NOMO-1 treated with dmso at 0.1 percent for 144 hours (cell line): ENCODE results near the gene LECT2.

Source experiments
- DNase-seq: peaks from one replicate; lab custom pipeline; 2025; ENCODE audit not compliant: unreplicated experiment; lab: John Stamatoyannopoulos, UW

Gene LECT2

DNA sequence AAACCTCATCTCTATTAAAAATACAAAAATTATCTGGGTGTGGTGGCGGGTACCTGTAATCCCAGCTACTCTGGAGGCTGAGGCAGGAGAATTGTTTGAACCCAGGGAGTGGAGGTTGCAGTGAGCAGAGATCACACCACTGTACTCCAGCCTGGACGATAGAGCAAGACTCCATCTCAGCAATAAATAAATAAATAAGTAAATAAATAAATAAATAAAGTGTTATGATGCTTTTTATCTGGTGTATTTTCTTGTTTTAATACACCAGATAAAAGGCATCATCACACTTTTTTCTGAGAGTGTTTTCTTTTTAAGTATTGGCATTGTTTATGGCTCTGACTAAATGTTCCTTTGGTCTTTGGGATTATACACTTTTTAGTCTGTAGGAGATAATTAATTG lies 24.2 kb upstream of the LECT2 start:
- no peak for DNase-seq

DNA sequence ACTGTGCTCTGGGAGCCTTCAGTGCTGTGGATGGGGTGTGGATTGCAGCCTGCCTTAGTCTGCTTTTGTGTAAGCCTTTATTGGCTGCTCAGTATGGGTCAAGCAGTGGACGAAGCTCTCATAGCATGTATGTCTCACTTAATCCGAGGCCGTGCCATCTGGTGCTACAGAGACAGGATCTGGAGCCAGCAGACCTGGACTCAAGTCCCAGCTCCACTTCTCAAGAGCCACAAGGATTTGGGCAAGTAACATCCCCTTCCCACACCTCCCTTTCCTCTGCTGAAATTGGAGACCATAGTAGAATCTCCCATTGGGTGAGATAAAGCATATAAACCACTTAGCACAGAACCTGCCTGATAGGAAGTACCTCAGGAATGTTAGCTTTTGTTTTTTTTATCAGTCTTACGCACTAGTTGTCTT lies 23.4 kb upstream of the LECT2 start:
- DNase-seq = no peak

DNA sequence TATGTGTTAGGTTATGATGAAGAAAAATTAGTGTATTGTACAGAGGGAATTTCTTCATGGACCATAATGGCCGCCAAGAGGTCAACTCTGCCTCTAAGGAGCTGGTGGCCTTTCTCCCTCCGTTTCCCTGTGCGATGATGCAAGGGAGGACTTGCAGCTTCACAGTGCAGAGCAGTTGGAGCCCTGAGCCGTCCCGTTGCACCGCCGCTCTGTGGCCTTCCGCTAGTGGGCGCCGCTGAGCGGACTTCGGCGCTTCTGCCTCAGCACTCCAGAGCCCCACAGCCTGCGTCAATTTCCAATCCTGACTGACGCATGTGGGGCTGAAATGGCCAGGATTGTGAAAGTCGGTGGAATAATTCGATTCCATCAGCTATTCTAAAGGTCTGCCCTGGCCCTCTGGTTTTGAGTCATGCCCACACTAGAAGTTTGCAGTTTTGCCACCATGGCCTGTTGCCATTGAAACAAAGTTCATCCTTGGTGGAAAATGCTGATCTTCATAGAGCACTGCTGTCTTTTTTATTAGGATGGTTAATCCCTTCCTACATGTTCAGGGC lies 22.7 kb upstream of the LECT2 start:
- DNase-seq = peak; percentile 55

DNA sequence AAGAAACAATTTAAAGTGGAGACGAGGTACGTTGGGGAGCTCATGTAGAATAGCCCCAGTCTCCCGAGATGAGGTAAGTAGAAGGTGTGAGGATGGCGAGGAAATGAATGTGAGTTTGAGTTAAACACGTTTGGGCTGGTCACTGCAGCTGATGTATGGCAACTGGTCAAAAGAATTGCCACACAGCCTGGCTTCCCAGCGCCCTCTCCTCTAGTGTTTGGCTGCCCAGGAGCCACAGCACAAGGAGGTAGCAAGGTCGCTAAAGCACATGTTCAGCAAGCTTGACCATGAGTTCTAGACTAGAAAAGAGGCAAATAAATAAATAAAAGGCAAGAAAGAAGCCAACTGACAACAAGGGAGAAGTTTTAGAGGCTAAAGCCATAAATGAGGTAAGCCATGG lies 21.4 kb upstream of the LECT2 start:
- DNase-seq = no peak

DNA sequence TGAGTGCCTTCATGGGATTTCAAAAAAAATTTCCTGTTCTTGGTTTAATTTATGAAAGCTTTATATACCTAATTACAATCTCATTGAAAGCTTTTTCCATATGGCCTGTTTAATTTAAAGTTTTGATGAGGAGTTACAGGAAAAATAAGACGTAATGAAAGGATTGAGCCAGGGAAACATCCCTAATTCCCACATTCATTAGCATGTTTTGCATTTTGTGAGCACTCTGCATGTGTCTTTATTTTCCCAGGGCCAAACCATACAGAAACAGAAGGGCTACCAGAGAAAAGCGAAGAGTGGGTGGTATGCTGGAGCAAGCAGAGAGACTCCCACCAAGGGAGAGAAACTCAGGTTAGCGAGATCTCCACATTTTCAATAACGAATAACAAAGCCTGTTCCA lies 20.3 kb upstream of the LECT2 start:
- no peak for DNase-seq

DNA sequence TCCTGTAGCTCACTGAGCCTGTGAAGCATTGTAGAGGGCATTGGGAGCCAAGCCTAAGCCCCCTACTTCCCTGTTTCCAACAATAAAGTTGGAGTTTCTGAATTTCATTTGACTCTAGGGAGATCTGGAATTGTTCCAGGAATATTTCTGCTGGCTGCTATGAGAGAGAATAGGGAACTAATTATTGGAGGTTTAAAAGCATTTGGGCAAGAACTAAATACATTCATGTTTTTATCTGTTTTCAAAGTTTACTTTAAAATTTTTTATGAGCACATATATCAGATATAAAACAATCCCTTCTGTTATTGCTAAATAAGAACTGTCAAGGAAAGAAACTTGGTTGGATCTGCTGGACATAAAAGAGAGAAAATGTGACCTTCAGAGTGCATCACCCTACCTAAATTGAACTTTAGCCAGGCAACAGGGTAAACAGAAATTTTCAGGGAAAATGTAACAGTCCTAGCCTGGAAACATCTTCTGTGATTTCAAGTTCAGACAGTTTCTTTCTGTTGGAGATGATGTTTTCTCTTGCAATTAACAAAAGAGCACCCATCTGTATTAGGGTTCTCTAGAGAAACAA lies 19.3 kb upstream of the LECT2 start:
- DNase-seq = no peak

DNA sequence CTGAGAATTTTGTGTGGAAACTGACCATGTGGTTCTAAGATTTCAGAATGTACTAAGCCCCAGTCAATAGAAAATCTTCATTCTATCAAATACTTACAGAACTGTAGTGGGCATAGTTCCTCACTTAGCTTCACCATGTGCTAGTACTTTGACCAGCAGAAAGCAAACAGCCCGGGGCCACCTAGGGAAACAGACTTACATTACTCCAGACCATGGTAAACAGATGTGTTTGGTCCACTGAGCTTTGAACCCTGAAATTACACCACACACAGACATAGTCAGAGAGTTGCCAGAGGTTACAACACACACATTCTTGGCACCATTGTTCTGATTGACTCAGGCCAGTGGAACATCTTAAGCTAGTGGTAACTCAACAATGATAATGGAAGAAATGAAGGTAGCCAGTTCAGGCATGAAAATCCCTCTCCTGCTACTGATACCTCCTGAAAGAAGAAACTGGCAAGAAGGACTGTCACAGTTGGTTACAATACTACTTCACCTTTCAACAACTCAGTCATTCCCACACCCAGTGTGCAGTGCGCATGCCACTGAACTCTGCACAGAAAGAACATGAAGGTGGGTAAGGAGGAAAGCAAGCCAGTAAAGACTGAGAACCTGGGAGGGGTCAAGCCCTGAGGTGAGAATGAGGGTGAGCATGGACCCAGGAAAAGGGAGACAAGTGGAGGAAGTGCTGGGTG lies 18.7 kb upstream of the LECT2 start:
- no peak for DNase-seq

DNA sequence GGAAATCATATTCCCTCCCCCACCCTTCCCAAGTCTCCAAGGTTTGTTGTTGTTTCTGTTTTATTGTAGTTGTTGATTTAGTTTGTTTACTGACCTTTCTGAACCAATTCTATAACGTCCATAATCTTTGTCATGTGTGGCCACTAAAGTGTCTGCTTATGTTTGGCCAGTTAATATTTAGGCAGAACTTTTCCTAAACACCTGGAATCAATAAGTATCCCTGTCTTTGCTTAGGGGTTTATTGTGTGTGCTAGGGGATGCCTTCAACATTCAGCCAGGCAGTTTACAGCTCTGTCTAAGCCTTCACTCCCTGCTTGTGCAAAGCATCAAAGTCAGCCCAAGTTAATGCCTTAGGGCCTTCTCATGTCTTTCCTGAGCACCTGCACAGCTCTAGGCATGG lies 16.9 kb upstream of the LECT2 start:
- DNase-seq = no peak

DNA sequence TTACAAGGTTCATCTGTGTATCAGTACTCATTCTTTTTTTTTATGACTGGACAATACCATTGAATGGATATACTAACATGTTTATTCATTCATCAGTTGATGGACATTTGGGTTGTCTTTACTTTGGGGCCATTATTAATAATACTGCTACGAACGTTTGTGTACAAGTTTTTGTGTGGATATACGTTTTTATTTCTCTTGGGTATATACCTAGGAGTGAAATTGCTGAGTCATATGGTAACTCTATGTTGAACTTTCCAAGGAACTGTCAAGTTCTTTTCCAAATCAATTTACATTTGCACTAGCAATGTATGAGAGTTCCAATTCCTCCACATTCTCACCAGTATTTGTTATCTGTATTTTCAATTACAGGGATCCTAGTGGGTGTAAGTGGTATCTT lies 12.0 kb upstream of the LECT2 start:
- no peak for DNase-seq

DNA sequence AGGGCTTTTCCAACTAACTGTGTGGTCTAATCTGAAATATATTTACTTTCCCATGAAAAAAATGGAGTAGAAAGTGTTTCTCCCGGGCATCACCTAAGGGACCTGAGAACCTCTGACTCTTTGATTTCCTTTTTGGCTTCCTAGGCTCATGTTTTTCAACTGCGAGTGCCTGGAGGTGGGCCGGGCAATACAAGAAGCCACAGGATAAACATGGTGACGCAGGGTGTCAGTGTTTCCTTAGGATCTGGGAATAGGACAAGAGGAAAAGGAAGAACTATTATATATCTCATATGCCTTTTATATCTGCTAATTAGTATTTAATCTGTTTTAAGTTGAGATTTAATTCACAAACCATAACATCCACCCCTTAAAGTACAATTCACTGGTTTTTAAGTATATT lies 11.4 kb upstream of the LECT2 start:
- no peak for DNase-seq

DNA sequence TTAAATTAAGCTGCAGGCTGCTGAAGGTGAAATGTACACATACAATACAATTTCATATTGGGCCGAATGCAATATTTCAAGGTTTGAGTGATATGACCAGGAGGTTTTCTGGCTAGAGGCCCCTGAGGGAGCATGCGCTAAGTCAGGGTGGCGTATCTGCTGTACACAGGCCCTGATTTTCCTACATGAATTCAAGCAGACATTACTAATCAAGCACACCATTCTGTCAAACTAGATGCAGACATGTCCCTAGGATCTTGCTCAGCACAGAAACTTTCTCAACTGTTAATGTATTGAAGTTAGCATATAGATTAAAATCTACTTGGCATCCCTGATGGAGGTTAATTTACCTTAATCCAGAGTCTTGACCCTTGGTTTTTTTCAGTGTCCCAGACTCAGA lies 10.7 kb upstream of the LECT2 start:
- no peak for DNase-seq

DNA sequence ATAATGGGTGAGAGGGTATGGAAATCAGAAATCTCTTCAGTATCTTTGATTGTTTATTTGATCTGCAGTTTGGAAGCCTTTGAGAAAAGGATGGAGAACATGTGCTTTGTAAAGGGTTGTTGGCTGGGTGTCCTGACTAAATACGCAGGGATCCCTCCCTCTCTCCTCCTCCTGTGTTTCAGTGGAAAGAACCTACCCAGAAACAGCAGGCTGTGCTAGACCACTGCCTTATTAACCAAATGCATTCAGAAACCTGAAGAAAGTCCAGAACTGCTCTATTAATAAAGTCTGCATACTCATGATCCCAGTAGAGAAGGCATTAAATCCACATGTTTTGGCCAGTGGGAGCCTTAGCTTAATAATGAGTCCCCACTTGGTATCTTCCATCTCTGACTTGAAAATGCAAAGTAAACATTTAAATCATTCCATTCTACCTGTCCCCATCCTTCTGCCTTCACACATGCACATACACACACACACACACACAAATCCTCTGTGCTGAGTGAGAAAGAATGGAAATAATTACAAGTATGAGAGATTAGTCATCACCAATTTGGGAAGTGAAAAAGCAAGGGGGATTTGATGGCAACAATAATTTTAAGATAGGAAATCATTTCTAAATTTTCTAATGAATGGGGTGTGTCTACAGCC lies 10.0 kb upstream of the LECT2 start:
- no peak for DNase-seq

DNA sequence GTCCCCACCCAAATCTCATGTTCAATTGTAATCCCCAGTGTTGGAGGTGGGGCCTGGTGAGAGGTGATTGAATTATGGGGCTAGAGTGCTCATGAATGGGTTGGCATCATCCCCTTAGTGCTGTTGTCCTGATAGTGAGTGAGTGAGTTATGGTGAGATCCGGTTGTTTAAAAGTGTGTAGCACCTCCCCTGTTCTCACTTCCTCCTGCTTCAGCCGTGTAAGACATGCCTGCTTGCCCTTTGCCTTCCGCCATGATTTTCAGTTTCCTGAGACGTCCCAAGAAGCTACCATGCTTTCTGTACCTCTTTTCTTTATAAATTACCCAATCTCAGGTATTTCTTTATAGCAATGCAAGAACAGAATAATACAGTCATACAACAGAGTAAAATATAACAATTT lies 742 bp upstream of the LECT2 start:
- DNase-seq = peak; percentile 38

DNA sequence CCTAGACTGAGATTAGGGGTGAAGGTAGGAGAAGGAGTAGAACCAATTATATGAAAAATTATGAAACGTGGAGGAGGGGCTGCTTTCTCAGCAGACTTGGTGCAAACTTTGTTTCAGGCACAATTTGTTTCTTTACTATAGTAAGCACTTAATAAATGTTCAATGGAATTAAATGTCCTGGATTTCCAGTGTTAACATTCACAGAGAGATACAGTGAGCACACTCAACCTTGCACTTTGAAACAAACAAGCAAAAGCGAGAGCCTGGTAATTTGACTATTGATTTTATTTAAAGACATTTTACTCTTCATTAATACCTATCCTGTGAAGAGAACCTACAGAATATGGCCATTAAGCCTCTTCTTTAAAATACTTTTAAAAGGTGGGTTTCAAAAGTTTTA lies 933 bp downstream of the LECT2 start:
- no peak for DNase-seq

DNA sequence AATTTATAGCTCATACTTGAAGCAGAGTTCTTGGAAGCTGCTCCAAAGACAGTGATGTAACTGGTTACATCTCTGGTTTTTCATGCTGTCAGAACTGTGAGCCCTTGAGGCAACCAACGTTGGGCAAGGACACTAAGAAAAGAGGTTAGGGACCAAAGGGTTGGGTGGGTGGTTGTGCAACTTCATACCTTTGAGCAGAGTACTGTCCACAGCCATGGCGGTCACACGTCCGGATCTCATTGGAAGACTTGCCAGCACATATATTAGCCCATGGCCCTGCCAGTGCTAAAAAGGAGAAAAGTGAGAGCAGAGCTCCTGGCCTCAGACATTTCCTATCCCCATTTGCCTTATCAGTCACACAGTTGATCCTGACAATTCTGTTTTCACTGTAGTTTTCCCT lies 2.1 kb downstream of the LECT2 start:
- no peak for DNase-seq

DNA sequence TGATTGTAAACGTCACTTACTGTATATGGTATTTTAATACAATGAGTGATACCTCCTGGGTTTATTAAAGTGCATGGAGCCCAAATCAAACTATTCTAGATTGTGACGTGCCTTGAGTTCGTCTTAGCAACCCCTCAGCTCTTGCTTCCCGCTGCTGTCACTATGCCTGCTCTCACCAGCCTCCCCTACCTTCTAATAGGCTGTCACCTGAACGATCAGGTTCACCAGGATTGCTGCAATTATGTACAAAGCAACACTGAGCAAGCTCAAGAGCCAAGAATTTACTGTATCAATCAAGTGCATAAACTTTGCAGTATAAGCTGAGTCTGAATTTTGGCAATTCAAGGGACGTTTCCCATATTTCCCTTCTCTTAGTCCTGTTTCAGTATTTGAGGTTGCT lies 3.0 kb downstream of the LECT2 start:
- no peak for DNase-seq

DNA sequence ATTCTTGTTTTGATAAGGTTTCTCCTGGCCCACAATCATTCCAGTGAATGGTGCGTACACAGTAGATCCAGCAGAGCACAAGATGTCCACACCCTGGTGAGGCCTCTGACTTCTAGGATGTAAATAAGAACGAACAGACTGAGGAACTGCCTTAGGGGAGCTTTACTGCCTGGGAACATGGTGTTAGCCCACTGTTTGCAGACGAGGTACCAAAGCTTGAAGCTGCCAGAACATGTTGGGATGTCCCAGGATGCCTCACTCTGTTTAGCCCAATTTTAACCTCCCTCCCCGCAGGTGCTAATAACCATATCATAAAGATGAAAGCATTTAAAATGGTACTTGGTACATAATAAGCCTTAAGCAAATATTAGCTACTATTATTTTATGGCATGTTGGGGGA lies 3.5 kb downstream of the LECT2 start:
- no peak for DNase-seq

DNA sequence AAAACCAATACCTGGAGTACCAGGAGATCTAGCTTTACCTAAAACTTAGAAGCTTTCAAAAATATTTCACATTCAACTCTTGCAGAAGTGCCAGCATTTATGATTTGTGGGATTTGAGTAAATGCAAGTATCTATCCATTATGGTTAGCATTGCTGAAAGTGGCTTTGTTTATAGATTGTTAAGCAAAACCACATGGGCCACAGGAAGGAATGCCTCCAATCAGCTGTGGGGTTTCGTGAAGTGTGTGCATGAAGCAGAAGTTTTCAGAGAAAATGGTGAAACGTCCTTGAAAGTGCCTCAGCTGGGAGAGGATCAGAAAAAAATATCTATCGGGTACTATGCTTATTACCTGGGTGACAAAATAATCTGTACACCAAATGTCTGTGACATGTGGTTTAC lies 4.2 kb downstream of the LECT2 start:
- DNase-seq = no peak

DNA sequence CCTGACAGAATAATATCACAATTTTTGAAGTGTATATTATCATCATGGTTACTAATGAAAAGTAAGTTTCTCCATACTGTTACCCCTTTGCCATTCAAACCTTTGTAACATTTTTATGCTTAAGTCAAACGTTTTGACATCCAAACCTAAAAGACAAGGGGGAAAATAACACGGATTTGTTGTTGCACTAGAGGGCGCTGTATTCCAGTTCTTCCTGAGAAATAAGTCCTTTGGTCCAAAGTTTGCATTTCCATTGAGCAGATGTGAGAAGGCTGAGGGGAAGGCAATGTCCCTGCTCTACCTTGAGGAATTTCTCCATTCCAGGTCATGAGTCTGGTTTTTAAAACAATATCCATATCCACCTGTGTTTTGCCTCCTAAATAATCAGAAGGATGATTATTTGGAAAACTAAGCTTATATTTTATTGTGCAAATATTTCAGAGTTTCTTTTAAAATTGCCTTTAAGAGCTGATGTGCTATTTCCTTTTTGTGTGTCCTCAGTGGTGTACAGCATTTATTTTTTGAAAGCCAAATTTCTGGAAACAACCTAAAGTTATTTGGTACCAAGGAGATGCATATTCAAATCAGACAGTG lies 9.7 kb downstream of the LECT2 start:
- no peak for DNase-seq

DNA sequence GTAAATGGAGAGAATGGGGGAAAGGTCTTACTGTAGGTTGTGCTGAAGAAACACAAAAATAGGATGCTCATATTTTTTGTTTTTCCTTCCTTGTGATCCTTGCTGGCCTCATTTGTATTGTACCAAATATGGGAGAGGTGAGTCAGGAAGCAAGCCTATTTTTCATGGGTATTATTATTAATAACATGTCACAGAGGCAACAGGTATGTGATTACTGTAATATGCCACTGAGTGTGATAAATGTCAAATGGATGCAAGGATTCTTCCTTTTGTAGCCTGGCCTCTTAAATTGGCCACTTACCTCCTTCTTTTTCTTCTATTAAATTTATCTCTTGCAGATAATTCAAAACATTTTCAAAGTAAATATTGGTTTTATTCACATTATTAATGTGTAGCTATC lies 10.2 kb downstream of the LECT2 start:
- no peak for DNase-seq

DNA sequence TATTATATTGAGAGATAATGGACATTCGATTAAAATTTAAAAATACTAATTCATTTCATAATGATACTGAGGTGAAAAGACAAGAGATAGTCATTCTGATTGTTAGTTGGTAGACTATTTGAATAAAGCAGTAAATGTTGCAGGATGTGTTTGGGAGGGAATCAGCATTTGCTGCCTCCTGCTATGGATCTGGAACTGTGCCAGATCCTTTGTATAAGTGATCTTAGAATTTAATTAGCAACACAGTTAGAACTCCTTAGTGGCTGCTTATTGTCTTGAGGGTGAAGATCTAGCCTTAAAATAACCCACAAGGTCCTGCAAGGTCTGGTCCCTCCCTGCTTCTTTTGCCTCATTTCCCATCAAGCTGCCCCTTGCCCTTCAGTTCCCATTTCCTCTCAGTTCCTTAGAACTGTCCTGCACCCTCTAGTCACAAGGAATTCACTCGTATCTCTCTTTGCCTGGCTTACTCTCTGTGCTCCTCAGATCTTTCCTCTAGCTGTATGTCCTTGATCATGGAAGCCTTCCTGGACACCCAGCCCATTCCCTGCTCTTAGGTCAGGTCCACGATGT lies 12.5 kb downstream of the LECT2 start:
- no peak for DNase-seq

DNA sequence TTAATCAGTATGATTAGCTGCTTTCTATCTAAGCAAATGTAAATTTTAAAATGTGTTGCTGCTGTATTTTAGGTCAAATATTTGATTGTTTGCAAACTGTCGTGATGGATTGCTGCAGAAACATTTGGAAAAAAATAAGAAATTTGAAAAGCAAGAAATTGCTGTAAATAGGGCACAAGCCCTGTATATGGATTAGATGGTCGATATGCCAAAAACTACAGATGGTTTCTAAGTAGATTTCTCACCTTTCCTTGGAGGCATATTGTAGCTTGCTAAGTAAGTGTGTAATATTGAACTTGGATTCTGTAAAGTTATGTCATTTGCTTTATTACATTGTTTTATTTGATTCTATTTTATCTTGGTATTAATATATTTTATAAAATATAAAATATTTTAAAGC lies 13.1 kb downstream of the LECT2 start:
- no peak for DNase-seq
